IPS DF 4.7 (cell line): Measurements from ENCODE around the gene FGF12.

Experiments
- DNase-seq: peaks from one replicate; pipeline ENCODE4 v3.0.0-alpha.2; 2013; ENCODE audit warnings: low spot score; ENCODE audit errors: extremely low read depth

FGF12 gene

DNA sequence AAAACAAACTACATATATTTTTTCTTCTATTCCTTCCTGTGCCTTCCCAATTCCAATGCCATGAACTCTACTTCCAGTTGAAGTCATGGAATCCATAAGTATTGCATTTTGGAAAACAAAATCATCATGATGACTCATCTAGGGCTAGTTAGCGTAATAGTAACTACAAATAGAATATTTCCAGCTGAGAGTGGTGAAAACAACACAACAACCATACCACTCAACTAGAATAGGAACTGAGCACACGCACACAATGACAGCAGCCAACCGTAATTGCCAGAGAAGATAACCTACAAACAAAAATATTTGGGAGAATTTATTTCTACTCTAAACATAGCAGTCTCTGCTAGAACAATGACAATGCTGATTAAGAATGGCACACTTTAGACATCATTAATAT, 225.9 kb downstream of the FGF12 start:
- no peak for DNase-seq

DNA sequence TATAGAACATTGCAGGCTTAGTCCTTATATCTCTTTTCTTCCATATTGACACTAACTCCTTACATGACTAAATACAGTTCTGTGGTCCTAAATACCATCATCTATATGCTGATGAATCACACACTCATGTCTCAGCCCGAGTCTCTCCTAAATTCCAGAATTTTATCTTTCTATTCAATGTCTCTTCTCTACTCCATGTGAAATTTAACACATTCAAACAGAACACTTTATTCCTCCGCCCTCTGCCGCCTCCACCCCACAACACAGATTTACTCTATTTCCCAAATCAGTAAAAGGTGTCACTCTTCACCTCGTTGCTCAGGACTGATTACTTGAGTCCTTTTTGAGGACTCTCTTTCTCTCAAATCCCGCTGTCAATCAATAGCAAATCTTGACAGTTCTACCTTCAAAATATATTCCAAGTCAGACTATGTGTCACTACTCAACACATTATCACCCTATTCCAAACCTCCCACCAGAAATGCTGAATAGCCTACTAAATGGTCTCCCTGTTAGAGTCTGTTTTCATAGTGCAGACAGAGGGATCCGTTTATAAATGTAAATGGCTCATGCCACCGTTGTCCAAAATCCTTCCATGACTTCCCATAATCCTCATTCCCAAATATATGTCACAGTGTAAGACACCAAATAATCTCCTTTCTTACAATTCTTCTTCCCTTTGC, 230.3 kb downstream of the FGF12 start:
- no peak for DNase-seq

DNA sequence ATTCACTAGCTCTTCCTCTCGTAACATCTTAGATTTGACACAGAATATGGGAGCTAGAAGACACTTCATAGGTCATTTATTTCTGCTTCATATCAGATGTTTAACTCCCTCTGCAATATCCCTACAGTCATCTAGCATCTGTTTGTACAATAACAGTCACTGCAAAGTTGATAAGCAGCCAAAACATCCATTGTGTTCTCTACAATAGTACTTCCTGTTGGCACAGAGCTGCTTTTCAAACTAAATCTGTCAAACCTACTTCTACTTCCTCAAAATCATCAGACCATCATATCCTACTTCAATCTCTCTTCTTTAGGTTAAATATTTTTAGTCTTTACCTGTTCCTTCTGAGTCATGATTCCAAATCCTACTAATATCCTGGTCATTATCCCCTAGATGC, 233.2 kb downstream of the FGF12 start:
- no peak for DNase-seq

DNA sequence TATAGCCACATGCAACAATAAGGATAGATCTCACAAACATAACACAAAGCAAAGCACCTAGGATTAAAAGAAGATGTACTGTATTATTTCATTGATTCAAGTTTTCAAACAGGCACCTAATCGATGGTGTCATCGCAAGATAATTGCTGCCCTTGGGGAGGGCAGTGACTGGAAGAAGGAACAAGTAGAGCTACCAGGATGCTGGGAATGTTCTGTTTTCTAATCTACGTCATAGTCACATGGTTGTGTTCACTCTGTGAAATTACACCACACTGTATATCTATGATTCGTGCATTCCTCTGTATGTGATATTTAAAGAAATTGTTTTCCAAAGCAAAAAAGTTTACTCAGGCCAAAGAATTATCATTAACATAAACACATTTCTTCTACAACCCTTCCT, 236.6 kb downstream of the FGF12 start:
- DNase-seq, result no peak

DNA sequence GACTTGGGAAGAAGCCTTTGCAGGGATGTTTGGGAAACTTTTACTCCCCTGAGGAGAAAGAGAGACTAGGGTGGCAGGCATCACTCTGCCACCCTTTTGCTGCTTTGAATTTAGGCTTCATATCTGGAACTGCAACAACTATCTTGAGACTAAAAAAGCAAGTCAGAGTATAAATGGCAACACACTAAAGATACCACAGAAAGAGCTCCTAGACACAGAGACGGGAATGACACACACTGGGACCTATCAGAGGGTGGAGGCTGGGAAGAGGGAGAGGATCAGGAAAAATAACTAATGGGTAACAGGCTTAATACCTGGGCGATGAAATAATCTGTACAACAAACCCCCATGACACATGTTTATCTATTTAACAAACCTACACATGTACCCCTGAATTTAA, 237.8 kb downstream of the FGF12 start:
- DNase-seq, result no peak

DNA sequence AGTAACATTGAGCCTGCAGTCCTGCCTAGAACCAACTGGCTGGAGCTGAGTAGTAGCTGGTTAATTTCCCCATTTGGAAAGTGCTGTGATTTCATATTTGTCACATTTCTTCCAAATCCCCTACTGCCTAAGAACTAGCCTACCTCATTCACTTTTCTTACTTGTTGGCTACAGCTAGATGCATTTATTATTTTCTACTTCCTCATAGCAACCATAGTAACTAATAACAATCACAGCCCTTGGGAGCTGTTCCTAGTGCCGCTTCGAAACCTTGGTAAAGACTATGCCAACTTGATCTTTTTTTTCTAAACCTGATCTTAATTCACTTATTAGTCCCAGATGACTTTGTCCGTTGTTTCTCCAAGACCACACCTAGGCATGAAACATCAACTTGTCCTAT, 240.3 kb downstream of the FGF12 start:
- no peak for DNase-seq

DNA sequence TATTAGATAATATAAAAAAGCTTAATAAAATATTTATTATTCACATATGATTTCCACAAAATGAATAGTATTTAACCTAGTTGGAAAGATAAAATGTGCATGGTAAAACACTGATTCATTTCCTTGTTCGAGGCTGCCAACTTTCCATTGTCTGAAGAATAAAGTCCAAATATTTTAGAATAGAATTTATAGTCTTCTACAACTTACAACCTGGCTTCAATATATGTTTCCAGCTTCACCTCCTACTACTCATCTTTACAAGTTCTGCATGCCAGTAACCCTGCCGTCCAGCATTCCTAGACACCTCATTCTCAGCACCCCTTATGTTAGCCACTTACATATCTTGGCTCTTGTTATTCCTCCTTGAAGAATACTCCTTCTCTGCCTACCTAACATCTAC, 244.5 kb downstream of the FGF12 start:
- DNase-seq, result no peak

DNA sequence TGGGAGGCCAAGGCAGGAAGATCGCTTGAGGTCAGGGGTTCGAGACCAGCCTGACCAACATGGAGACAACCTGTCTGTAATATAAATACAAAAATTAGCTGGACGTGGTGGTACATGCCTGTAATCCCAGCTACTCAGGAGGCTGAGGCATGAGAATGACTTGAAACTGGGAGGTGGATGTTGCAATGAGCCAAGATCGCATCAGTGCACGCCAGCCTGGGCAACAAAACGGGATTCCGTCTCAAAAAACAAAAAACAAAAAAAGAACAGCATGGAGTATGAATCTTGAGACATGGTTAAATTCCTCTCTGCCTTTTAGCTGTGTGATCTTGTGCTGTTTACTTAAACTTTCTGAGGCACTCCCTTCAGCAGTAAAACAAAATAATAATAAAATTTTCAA, 244.9 kb downstream of the FGF12 start:
- no peak for DNase-seq

DNA sequence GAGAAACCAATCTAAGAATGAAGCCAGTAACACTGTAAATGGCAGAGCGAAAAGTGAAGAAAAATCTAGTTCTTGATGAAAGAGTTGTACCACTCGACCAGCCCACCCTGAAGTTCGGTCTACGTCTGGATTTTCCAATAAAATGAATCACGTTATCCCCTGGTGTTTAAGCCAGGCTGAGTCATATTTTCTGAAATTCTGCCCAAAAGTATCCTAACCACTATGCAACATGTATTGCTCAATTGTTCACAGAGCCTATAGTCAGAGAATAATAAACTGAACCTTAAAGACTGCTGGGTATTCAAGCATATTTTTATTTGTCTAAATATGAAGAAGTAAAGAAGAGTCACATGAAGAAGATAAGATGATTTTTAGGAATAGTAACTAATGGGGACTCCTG, 245.7 kb downstream of the FGF12 start:
- no peak for DNase-seq

DNA sequence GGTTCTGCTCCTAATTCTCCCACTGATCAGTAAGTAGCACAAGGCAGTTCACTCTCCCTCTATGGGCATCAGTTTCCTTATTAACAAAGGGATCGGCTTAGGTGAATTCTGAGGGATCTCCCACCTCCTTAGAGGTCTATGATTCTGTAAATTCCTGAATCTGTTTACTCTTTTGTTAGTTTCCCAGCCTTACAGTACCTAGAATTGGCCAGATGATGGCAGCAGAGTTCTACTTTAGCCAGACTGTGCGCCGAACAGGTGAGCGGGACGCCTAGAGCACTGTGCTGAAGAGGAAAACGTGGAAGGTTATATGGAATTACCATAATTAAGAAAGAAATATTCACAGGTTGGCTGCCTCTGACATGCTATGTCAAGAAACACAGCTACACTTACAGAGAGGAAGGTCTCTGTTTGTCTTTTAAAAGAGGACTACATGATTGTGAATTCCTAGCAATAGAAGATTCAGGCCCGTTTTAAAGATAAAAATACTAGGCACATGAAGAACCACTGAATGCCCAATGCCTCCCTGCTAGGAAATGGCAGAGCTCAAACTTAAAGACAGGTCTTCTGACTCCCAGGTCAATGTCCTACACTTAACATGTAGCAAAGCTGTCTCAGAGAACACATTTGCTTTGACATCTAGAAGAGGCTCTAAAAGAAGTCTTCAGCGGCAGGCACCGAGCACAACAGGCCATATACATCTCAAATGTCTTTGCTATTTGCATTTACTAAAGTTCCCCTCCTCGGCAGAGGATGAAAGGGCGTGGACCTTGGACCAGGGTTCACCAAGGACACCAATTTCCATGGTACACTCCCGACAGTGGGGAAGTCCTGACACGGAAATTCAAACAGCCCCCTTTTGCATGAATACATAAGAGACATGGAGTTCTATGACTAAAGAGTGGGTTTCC, 259.9 kb downstream of the FGF12 start:
- DNase-seq, result peak; percentile 74

DNA sequence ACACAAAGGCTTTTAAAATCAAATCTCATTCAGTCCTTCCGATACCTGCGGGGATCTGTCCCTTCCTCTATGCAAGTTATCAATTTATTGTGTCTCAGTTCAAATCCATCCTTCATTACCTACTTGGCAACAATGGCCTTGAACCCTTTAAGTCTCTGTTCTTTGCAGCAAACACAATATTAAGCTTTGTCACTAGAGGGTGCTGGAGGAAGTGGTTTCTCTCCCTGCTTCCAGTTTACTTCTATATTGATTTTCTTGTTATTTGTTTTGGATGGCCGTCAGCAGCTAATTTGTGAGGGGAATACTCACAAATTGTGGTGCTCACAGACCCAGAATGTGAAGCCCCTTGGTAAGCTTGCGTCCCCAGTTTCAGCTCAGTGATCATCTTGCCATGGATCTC, 278.3 kb downstream of the FGF12 start:
- DNase-seq, result no peak

DNA sequence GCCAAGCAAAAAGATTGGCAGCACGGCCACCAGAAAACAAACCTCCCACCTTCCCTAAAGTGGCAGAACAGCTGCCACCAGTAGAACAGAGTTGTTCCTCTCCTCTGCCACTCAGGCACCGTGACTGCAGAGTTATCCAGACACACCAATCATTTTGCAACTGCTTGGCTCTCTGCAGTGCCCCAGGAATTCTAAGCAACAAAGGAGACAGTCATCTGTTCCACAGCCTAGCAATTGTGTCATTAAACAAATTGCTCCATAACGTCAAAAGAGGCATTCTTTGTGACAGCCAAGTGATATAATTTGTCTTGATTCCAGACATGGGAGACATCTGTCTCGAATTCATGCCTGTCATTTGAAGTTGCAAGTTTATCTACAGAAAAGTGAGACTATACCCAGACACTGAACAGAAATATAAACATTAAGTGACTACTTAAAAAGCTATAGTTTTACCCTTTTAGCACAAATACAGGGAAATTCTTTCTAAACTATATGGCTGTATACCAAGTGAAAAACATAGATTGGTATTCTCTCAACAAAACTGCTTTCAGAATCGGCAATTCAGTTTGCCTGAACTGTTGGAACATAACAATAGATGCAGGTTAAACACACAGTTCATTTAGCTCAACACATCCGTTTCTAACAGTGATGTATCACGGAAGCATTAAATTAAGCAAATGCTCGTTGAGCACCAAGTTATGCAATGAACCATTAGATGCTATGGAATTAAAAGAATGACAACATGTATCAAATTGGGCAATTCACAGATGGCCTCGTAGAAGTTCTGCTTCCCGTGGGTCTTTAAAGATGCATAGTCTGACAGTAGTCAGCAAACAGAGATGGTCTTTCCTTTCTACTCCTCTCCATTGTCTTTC, 281.3 kb downstream of the FGF12 start:
- DNase-seq, result no peak

DNA sequence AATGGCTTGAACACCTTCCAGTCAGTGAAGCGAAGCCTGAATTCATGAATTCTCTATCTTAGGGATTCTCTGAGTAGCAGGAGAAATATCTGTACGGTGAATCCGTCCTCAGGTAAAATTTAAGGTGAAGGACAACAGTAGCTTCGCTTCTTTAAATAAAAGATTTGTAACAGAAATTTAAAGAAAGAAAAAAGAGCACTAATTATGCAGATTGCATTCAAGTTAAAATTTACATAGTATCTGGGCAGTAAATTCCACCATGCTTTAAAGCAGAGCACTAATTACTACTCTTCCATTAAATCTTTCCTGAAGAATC, 282.6 kb downstream of the FGF12 start:
- no peak for DNase-seq

DNA sequence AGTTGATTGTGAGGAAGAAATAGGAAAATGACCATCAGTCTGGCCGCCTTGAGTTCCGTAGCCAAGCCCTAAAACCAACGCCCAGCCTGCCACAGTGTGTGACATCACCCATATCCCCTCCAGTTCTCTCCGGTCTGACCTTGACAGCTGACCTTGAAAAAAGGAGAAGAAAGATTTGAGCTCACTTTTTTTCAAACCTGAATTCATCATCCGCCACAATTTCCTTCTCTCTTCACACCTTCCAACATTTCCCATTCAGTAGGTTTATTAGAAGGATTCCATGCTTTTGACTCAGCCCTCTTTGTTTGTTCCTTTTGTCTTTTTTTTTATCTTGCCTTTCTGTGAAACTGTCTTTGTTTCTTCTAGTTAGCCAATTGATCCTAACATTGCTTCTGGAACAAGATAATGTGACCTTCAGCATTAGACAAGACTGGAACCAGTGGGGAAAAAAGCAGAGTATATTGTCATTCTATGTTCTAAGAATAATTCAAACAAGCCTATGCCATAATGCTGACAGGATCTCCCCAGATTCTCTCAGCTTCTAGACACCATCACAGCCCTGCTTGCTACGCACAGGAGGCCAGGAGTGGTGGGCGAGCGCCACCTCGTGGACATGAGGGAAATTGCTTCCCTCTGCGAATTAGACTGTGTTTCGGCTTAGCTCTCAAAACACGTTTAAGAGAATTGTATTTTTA, 283.1 kb downstream of the FGF12 start:
- DNase-seq, result peak; percentile 51

DNA sequence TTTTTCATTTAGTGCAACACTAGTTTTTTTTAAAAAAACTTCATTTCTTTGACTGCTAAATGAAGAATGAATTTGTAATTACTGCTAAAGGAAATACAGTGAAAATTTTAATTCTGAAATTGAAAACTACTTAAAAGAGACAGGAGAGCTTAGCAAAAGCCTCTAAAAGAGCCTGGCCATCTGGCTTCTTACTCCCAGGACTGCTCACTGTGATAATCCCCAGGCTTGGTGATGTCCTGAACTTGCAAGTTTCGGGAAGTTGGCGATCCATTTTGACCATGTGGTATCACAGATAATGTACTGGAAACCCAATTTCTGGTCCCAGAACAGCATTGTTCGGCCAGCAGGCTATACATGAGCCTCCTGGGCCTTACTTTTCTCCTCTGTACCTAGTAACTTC, 292.1 kb downstream of the FGF12 start:
- no peak for DNase-seq

DNA sequence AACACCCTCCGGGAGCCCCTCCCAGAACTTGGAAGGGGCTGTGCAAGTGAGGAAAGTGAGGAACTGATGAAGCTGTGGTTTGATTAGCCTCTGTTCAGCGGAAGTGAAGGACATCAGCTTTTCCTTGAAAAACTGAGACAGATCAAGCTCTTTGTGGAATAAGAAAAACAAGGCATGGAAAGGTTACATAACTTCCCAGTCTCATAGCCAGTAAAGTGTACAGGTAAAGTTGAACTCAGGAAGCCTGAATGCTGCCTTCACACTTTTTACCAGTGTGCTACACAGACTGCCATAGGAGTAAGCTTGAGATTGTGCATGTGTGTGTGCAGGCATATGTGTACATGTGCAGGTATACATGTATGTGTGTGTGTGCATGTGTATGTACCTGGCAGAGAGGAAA, 293.2 kb downstream of the FGF12 start:
- DNase-seq, result no peak

DNA sequence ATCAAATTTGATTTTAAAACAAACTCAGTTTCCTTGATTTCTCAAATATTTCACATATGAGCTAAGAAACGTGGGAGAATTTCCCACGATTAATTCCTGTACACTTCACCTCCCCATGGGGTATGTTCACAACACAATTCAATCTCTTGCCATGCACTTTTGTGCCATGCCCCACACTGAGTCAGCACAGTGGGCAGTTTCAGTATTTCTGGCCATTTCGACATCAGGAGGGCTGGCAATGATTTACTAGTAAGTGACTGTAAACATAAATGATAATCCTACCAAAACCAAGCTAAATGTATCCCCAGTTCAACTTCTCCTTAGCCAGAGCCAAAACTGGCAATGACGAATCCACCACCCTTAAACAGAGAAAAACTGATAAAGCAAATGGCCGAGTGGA, 293.6 kb downstream of the FGF12 start:
- no peak for DNase-seq

DNA sequence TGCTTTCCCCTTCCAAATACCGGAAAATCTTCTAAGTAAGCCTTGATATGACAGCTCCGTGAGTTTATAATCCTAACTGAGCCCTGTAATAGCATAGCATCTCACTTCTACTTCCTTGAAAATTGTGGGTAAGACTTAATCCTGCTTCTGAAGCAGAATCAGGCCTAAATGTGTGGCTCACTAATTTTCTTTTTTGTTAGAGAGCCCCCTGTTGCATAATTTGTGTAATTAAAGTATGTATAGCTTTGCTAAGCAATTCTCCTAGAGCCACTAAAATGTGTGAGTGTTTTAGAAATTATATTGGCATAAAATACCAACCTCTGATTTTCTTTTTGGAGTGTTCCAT, 304.4 kb downstream of the FGF12 start:
- DNase-seq, result no peak

DNA sequence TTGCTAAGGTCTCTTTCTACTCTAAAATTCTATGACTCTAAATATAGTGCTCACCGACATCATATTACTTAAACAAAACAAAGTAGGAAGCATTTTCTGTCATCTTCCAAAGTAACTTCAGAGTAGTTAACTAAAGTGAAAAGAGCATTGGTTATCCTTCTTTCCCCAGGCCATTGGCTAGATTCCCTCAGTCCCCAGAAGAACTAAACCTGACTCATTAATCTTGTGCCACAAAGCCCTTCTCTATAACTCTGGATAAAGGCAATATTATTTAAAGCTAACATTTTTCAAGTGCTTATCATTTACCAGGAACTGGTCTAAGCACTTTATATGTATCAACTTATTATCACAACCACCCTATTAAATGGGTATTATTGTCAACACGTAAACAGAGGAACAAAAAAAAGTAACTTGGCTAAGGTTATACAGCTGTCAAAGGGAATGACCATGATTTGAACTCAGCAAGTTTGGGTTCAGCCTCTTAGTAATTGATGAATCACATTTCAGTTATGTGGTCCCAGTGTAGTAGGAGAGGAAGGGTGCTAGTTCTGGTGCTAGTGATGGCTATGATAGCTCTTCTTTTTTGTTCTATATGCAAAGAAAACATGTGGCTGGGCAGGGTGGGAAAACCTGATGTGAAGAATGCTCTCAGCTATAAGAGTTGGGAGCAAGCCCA, 304.9 kb downstream of the FGF12 start:
- DNase-seq, result no peak

DNA sequence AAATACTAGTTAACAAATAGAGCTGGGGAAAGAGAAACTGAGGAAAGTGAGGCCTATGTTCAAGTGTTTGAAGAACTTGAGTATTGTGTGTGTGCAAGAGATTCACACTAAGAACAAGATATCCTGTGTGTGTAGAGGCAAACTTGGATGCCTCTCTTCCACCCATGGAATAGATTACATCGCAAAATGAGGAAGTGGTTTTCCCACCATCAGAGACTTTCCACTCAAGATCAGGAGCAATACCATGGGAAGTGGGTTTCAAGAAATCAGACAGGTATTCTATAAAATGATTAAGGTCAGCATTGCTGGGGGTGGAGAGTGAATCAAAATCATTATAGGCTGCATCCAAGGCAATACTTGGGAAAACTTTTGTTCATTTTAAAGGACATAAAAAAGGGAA, 308.0 kb downstream of the FGF12 start:
- DNase-seq, result no peak

DNA sequence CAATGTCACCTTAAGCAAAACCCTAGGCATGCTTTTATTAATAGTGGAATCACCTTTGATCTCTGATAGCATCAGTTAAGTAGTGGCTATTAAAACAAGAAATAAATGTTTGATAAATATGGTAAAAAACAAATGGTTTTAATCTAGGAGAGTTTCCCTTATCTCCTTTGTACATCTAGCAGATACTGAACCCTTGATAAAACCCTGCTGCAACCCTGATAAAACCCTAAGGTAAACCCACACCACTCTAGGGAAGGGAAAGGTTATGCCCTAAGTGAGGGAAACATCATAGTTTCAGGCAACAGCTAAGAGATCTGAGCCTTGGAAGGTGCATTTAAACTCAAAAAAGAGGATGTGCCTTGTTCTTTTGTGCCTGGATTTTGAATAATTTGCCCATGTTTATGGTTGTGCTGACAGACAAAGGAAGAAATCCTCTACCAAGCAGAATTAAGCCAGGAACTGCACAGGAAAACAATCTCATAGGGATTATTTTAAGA, 309.7 kb downstream of the FGF12 start:
- DNase-seq, result no peak
